HepG2 (cell line): ENCODE measurements around the gene TUBB4B. TPM values are rescaled to one million over a fixed set of nuclear protein-coding genes. Genes with fewer than 3 reads are reported as not detected.
A peak's percentile ranks its signal among the peaks of the same experiment; 100 is the strongest.

Experiments used
- ATF7-NPFF ChIP-seq: sonication (generic); formaldehyde crosslinking; IDR thresholded peaks from 2 replicates; pipeline ENCODE4 v1.8.1; 2023; ENCODE audit warnings: mild to moderate bottlenecking, low read depth, missing genetic modification reagents, moderate library complexity
- MED1 ChIP-seq: sonication (generic); formaldehyde crosslinking; IDR thresholded peaks from 2 replicates; pipeline ENCODE4 v1.4.0; 2020; ENCODE audit warnings: missing genetic modification reagents
- RARG ChIP-seq: sonication (generic); formaldehyde crosslinking; IDR thresholded peaks from 2 replicates; pipeline ENCODE4 v1.4.0; 2020; ENCODE audit warnings: low read depth, mild to moderate bottlenecking, missing genetic modification reagents
- RFXANK ChIP-seq: IDR thresholded peaks from 2 replicates; pipeline ENCODE4 v1.6.1; 2016
- XRCC5 ChIP-seq: fragments of 200-400 bp; formaldehyde crosslinking; optimal IDR thresholded peaks from 2 replicates; pipeline ENCODE3; 2017; ENCODE audit warnings: mild to moderate bottlenecking, low read length
- ZBTB1 ChIP-seq: sonication (generic); formaldehyde crosslinking; IDR thresholded peaks from 2 replicates; pipeline ENCODE4 v1.4.0; 2020; ENCODE audit warnings: missing genetic modification reagents, borderline replicate concordance
- ZNF263 ChIP-seq: sonication (generic); formaldehyde crosslinking; IDR thresholded peaks from 2 replicates; pipeline ENCODE4 v1.4.0; 2020; ENCODE audit warnings: missing genetic modification reagents
- ZNF616 ChIP-seq: sonication (generic); formaldehyde crosslinking; IDR thresholded peaks from 2 replicates; pipeline ENCODE4 v1.5.0; 2020; ENCODE audit warnings: low read depth, mild to moderate bottlenecking, missing genetic modification reagents
- ZNF724P ChIP-seq: sonication (generic); formaldehyde crosslinking; IDR thresholded peaks from 2 replicates; pipeline ENCODE4 v1.8.0; 2022; ENCODE audit warnings: missing genetic modification reagents, borderline replicate concordance
- ZNF768 ChIP-seq: sonication (generic); formaldehyde crosslinking; IDR thresholded peaks from 2 replicates; pipeline ENCODE4 v1.4.0; 2020; ENCODE audit warnings: missing genetic modification reagents
- polyA plus RNA-seq, 8 experiments: library from polyadenylated mRNA; depleted of rRNA in 3 of 8; stranded (reverse) in 7 of 8; unstranded in 1 of 8; fragments of >200 nt; fragmentation: Illumina TruSeq in 4 of 8; extraction: Trizol in 4 of 8; gene quantifications; 2 replicates each; pipeline versions ENCODE4 v1.2.1 to v1.2.3, GENCODE V29; 2011 to 2016; ENCODE audit warnings: low read depth in 4 of 8, missing spikeins in 1 of 8, mixed read lengths in 1 of 8; ENCODE audit not compliant: insufficient read depth in 1 of 8
- total RNA-seq, 5 experiments: library from RNA; depleted of rRNA; stranded (reverse); fragments of >200 nt; fragmentation: Illumina TruSeq; extraction: Trizol; gene quantifications; 2 replicates each; pipeline ENCODE4 v1.2.3, GENCODE V29; 2016; ENCODE audit warnings: low read depth in 1 of 5
- TF ChIP-seq, protein P1 (sequence below), 2 experiments: sonication (generic) in 1 of 2; formaldehyde crosslinking in 1 of 2; IDR thresholded peaks; 2 replicates each; pipeline versions ENCODE4 v1.6.1 to v1.9.0; 2014 to 2022; ENCODE audit warnings: antibody characterized with exemption in 1 of 2, borderline replicate concordance in 1 of 2, inconsistent platforms in 1 of 2, low read depth in 1 of 2, missing genetic modification reagents in 1 of 2
- TF ChIP-seq, protein P2 (sequence below): sonication (generic); formaldehyde crosslinking; IDR thresholded peaks from 2 replicates; pipeline ENCODE4 v1.4.0; 2020; ENCODE audit warnings: mild to moderate bottlenecking, missing genetic modification reagents
- TF ChIP-seq, protein P3 (sequence below): sonication (generic); formaldehyde crosslinking; IDR thresholded peaks from 2 replicates; pipeline ENCODE4 v1.5.0; 2020; ENCODE audit warnings: missing genetic modification reagents
- TF ChIP-seq, protein P4 (sequence below): IDR thresholded peaks from 2 replicates; pipeline ENCODE4 v1.6.1; 2016; ENCODE audit warnings: missing compliant biosample characterization, missing genetic modification reagents, borderline replicate concordance
- TF ChIP-seq, protein P5 (sequence below): sonication (generic); formaldehyde crosslinking; IDR thresholded peaks from 2 replicates; pipeline ENCODE4 v1.5.0; 2020; ENCODE audit warnings: missing genetic modification reagents

The TUBB4B gene
- total and polyA plus RNA-seq, 2 of the 13 experiments (the other 11 are each of a cell fraction or from before 2014, with no cell fraction given) = 182 to 412 TPM

DNA sequence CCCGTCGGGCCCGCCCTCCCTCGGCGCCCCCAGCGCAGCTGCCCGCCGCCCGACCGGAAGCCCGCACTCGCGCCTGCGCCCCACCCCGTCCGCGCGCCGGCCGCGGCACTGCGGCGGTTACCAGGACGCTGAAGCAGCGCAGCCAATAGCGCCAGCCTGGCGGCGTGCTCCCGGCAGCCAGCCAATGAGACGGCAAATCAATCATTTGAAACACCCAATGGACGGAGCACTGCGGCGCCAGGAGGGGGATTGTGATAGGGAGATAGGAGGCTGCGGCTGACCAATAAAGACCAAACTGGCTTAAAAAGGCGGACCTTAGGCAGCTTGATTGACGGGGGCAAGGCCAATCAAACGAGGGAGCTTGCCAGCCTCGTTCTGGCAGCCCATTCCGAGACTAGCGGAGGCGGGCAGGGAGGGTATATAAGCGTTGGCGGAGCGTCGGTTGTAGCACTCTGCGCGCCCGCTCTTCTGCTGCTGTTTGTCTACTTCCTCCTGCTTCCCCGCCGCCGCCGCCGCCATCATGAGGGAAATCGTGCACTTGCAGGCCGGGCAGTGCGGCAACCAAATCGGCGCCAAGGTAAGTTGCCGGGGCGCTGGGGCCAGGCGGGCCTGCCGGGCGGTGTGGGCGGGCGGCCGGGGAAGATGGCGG is at the start of gene TUBB4B (continued):
- TF ChIP-seq, protein P1, sequence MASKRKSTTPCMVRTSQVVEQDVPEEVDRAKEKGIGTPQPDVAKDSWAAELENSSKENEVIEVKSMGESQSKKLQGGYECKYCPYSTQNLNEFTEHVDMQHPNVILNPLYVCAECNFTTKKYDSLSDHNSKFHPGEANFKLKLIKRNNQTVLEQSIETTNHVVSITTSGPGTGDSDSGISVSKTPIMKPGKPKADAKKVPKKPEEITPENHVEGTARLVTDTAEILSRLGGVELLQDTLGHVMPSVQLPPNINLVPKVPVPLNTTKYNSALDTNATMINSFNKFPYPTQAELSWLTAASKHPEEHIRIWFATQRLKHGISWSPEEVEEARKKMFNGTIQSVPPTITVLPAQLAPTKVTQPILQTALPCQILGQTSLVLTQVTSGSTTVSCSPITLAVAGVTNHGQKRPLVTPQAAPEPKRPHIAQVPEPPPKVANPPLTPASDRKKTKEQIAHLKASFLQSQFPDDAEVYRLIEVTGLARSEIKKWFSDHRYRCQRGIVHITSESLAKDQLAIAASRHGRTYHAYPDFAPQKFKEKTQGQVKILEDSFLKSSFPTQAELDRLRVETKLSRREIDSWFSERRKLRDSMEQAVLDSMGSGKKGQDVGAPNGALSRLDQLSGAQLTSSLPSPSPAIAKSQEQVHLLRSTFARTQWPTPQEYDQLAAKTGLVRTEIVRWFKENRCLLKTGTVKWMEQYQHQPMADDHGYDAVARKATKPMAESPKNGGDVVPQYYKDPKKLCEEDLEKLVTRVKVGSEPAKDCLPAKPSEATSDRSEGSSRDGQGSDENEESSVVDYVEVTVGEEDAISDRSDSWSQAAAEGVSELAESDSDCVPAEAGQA (IDR thresholded peaks at IDR 0.05; ENCODE audit: low read depth) = peak; percentile 48; the same call in 1 of the 2 replicates
- TF ChIP-seq, protein P1 (CRISPR knock-in tag; IDR thresholded peaks at IDR 0.05; ENCODE audit: borderline replicate concordance) = peak; percentile 50; the same call in 1 of the 2 replicates
- TF ChIP-seq RARG = 0 out of 2 replicates have a peak, but pooled peaks have one; percentile 22
- TF ChIP-seq, protein P2, sequence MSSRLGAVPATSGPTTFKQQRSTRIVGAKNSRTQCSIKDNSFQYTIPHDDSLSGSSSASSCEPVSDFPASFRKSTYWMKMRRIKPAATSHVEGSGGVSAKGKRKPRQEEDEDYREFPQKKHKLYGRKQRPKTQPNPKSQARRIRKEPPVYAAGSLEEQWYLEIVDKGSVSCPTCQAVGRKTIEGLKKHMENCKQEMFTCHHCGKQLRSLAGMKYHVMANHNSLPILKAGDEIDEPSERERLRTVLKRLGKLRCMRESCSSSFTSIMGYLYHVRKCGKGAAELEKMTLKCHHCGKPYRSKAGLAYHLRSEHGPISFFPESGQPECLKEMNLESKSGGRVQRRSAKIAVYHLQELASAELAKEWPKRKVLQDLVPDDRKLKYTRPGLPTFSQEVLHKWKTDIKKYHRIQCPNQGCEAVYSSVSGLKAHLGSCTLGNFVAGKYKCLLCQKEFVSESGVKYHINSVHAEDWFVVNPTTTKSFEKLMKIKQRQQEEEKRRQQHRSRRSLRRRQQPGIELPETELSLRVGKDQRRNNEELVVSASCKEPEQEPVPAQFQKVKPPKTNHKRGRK (CRISPR knock-in tag) = no peak
- TF ChIP-seq, protein P3, sequence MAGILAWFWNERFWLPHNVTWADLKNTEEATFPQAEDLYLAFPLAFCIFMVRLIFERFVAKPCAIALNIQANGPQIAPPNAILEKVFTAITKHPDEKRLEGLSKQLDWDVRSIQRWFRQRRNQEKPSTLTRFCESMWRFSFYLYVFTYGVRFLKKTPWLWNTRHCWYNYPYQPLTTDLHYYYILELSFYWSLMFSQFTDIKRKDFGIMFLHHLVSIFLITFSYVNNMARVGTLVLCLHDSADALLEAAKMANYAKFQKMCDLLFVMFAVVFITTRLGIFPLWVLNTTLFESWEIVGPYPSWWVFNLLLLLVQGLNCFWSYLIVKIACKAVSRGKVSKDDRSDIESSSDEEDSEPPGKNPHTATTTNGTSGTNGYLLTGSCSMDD (CRISPR knock-in tag) = 0 out of 2 replicates have a peak, but pooled peaks have one; percentile 65
- no peak; the same call in 1 of the 2 replicates for TF ChIP-seq ZNF263 (CRISPR knock-in tag)
- peak; percentile 53 for TF ChIP-seq MED1 (CRISPR knock-in tag)
- TF ChIP-seq RFXANK (CRISPR knock-in tag) = no peak
- no peak; the same call in 1 of the 2 replicates for TF ChIP-seq ATF7-NPFF (CRISPR knock-in tag)
- TF ChIP-seq, protein P4, sequence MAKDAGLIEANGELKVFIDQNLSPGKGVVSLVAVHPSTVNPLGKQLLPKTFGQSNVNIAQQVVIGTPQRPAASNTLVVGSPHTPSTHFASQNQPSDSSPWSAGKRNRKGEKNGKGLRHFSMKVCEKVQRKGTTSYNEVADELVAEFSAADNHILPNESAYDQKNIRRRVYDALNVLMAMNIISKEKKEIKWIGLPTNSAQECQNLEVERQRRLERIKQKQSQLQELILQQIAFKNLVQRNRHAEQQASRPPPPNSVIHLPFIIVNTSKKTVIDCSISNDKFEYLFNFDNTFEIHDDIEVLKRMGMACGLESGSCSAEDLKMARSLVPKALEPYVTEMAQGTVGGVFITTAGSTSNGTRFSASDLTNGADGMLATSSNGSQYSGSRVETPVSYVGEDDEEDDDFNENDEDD (CRISPR knock-in tag) = no peak; the same call in 1 of the 2 replicates
- no peak for TF ChIP-seq ZNF724P (CRISPR knock-in tag)
- 0 out of 2 replicates have a peak, but pooled peaks have one; percentile 13 for TF ChIP-seq ZNF616
- TF ChIP-seq ZBTB1 (CRISPR knock-in tag) = peak; percentile 87; the same call in 1 of the 2 replicates
- TF ChIP-seq ZNF768 = peak; percentile 64; the same call in 1 of the 2 replicates
- no peak for TF ChIP-seq XRCC5
- TF ChIP-seq, protein P5, sequence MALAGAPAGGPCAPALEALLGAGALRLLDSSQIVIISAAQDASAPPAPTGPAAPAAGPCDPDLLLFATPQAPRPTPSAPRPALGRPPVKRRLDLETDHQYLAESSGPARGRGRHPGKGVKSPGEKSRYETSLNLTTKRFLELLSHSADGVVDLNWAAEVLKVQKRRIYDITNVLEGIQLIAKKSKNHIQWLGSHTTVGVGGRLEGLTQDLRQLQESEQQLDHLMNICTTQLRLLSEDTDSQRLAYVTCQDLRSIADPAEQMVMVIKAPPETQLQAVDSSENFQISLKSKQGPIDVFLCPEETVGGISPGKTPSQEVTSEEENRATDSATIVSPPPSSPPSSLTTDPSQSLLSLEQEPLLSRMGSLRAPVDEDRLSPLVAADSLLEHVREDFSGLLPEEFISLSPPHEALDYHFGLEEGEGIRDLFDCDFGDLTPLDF (CRISPR knock-in tag) = peak; percentile 58; the same call in 1 of the 2 replicates
